HEK293T (cell line): ENCODE data around the gene SIAE.

ENCODE experiments used
- CTCF ChIA-PET: fragments of 350-600 bp; formaldehyde crosslinking; extraction: SDS; loops from one replicate; lab custom pipeline; 2021; ENCODE audit warnings: antibody characterized with exemption, inconsistent platforms; lab: Yijun Ruan, JAX
- POLR2A ChIA-PET: fragments of 350-600 bp; formaldehyde crosslinking; extraction: SDS; loops from one replicate; lab custom pipeline; 2020; ENCODE audit warnings: antibody characterized with exemption, inconsistent platforms; lab: Yijun Ruan, JAX
- DNase-seq: peaks from one replicate; pipeline ENCODE4 v3.0.0; 2012; ENCODE audit warnings: mixed read lengths; ENCODE audit errors: extremely low spot score
- ARNT ChIP-seq: fragments of 450-650 bp; IDR thresholded peaks from 2 replicates; pipeline ENCODE4 v1.6.1; 2017; ENCODE audit warnings: mild to moderate bottlenecking
- CTBP1 ChIP-seq: fragments of 450-650 bp; IDR thresholded peaks from 2 replicates; pipeline ENCODE4 v1.6.1; 2016; ENCODE audit warnings: borderline replicate concordance
- ELF4 ChIP-seq: fragments of 450-650 bp; IDR thresholded peaks from 2 replicates; pipeline ENCODE4 v1.6.1; 2017; ENCODE audit warnings: antibody characterized with exemption
- FOXK2 ChIP-seq: fragments of 450-650 bp; IDR thresholded peaks from 2 replicates; pipeline ENCODE4 v1.6.1; 2016; ENCODE audit warnings: mild to moderate bottlenecking
- HDGF ChIP-seq: fragments of 450-650 bp; IDR thresholded peaks from 2 replicates; pipeline ENCODE4 v1.6.1; 2017; ENCODE audit warnings: antibody characterized with exemption, borderline replicate concordance
- LEF1 ChIP-seq: fragments of 450-650 bp; IDR thresholded peaks from 2 replicates; pipeline ENCODE4 v1.6.1; 2017; ENCODE audit warnings: mild to moderate bottlenecking, borderline replicate concordance
- NFRKB ChIP-seq: fragments of 450-650 bp; IDR thresholded peaks from 2 replicates; pipeline ENCODE4 v1.6.1; 2016; ENCODE audit warnings: mild to moderate bottlenecking, moderate library complexity
- PKNOX1 ChIP-seq: fragments of 450-650 bp; IDR thresholded peaks from 2 replicates; pipeline ENCODE4 v1.6.1; 2016
- TARDBP ChIP-seq: fragments of 450-650 bp; IDR thresholded peaks from 2 replicates; pipeline ENCODE4 v1.6.1; 2016
- ZNF384 ChIP-seq: fragments of 450-650 bp; IDR thresholded peaks from 2 replicates; pipeline ENCODE4 v1.6.1; 2016

Gene SIAE

GRCh38 chr11:124583781-124584180, 89.8 kb downstream of the SIAE start:
- ChIA-PET CTCF (interaction anchor here (1.8 kb wide), 1 partner anchor 167 kb away, joined by 4 read pairs; no protein-coding TSS in a partner anchor), POLR2A (no interaction called here)
- TF ChIP-seq TARDBP, result no peak
- no peak for TF ChIP-seq LEF1
- no peak for TF ChIP-seq PKNOX1
- TF ChIP-seq HDGF, result no peak
- no peak for TF ChIP-seq ARNT
- no peak for TF ChIP-seq NFRKB
- no peak for TF ChIP-seq ZNF384
- TF ChIP-seq FOXK2, result no peak
- no peak for TF ChIP-seq ELF4
- no peak for TF ChIP-seq CTBP1
- DNase-seq, result no peak
